B cell (primary cell): ENCODE measurements around the gene DNASE1. TPM values are rescaled to one million over a fixed set of nuclear protein-coding genes. Genes with fewer than 3 reads are reported as not detected.

Source experiments
- ATAC-seq: fragments of 200-7000 bp; cut with Tn5 transposase; one replicate; pipeline ENCODE4 v1.10.0; 2021; ENCODE audit warnings: low read depth, mild to moderate bottlenecking, moderate number of reproducible peaks, moderate library complexity
- CTCF ChIA-PET: fragments of 350-600 bp; sonication (Branson Sonifier 250); formaldehyde crosslinking; loops from one replicate; lab custom pipeline; 2021; ENCODE audit warnings: antibody characterized with exemption, inconsistent platforms; lab: Charles Lee
- POLR2A ChIA-PET: fragments of 350-600 bp; sonication (Branson Sonifier 250); formaldehyde crosslinking; loops from one replicate; lab custom pipeline; 2021; ENCODE audit warnings: antibody characterized with exemption; lab: Charles Lee
- DNase-seq: peaks from one replicate; pipeline ENCODE4 v3.0.0; 2013
- H2AFZ ChIP-seq: 2 replicates; pipeline ENCODE4 v1.6.1; 2012; ENCODE audit warnings: mild to moderate bottlenecking, low read depth, low read length; ENCODE audit not compliant: insufficient read depth, poor library complexity, severe bottlenecking
- H3K27ac ChIP-seq, 2 donors: 1 replicate in 1 of 2; 2 replicates in 1 of 2; pipeline ENCODE4 v1.5.1; 2012 to 2013; ENCODE audit warnings: low read length in 2 of 2, mild to moderate bottlenecking in 2 of 2, moderate library complexity in 1 of 2
- H3K27me3 ChIP-seq, 4 experiments: fragments of 200-600 bp in 1 of 4; sonication (generic) in 1 of 4; replicated peaks in 1 of 4; 1 replicate in 2 of 4; 2 replicates in 2 of 4; pipeline versions ENCODE4 v1.6.1 to v1.7.0; 2013 to 2016; ENCODE audit warnings: low read length in 3 of 4, mild to moderate bottlenecking in 2 of 4, mixed read lengths in 1 of 4, moderate library complexity in 1 of 4; ENCODE audit not compliant: insufficient read depth in 4 of 4, control insufficient read depth in 3 of 4; ENCODE audit errors: control extremely low read depth in 1 of 4
- H3K36me3 ChIP-seq, 2 experiments: replicated peaks in 1 of 2; 1 replicate in 1 of 2; 2 replicates in 1 of 2; pipeline versions ENCODE4 v1.6.1 to v1.7.1; 2013; ENCODE audit warnings: low read length in 1 of 2; ENCODE audit not compliant: insufficient read depth in 2 of 2, control insufficient read depth in 1 of 2; ENCODE audit errors: control extremely low read depth in 1 of 2, extremely low read depth in 1 of 2
- H3K4me1 ChIP-seq, 2 donors: fragments of 200-600 bp in 1 of 2; sonication (generic) in 1 of 2; 1 replicate in 1 of 2; 2 replicates in 1 of 2; pipeline versions ENCODE4 v1.5.1 to v1.6.1; 2013 to 2017; ENCODE audit warnings: low read length in 2 of 2; ENCODE audit not compliant: control insufficient read depth in 2 of 2, insufficient read depth in 2 of 2
- H3K4me2 ChIP-seq: replicated peaks from 2 replicates; pipeline ENCODE3; 2012; ENCODE audit warnings: mild to moderate bottlenecking, low read depth, low read length; ENCODE audit not compliant: poor library complexity, severe bottlenecking
- H3K4me3 ChIP-seq, 5 experiments: fragments of 200-600 bp in 1 of 5; sonication (generic) in 1 of 5; 1 replicate in 3 of 5; 2 replicates in 2 of 5; pipeline versions ENCODE4 v1.5.1 to v1.7.0; 2011 to 2016; ENCODE audit warnings: low read length in 4 of 5, mild to moderate bottlenecking in 4 of 5, low read depth in 2 of 5, control low read depth in 1 of 5, moderate library complexity in 1 of 5; ENCODE audit not compliant: insufficient read depth in 1 of 5; ENCODE audit errors: control extremely low read depth in 1 of 5, extremely low read depth in 1 of 5
- H3K79me2 ChIP-seq: fragments of 200-600 bp; sonication (generic); one replicate; pipeline ENCODE4 v1.6.0; 2016; ENCODE audit warnings: low read length; ENCODE audit not compliant: control insufficient read depth, insufficient read depth
- H3K9ac ChIP-seq: fragments of 200-600 bp; sonication (generic); 2 replicates; pipeline ENCODE4 v1.6.1; 2017; ENCODE audit warnings: mild to moderate bottlenecking, low read length, moderate library complexity
- H3K9me3 ChIP-seq, 3 donors: one replicate each; pipeline versions ENCODE4 v1.6.1 to v1.7.1; 2013; ENCODE audit warnings: low read length in 2 of 3; ENCODE audit not compliant: control insufficient read depth in 2 of 3, insufficient read depth in 1 of 3; ENCODE audit errors: control extremely low read depth in 1 of 3
- H4K20me1 ChIP-seq: 2 replicates; pipeline ENCODE4 v1.6.0; 2012; ENCODE audit warnings: mild to moderate bottlenecking, low read length; ENCODE audit not compliant: insufficient read depth, control insufficient read depth, poor library complexity, severe bottlenecking
- H3K27ac Mint-ChIP-seq: one replicate; pipeline ENCODE4 v1.8.0; 2021; ENCODE audit warnings: mixed read lengths
- H3K27me3 Mint-ChIP-seq: one replicate; pipeline ENCODE4 v1.8.0; 2021; ENCODE audit warnings: mixed read lengths
- H3K4me1 Mint-ChIP-seq: one replicate; pipeline ENCODE4 v1.8.0; 2021; ENCODE audit warnings: mixed read lengths
- H3K4me3 Mint-ChIP-seq: one replicate; pipeline ENCODE4 v1.8.0; 2021; ENCODE audit warnings: mixed read lengths
- H3K9me3 Mint-ChIP-seq: one replicate; pipeline ENCODE4 v1.8.0; 2022; ENCODE audit warnings: mixed read lengths; ENCODE audit not compliant: insufficient read depth
- CTCF ChIP-seq: fragments of 200-600 bp; IDR thresholded peaks from one replicate; pipeline ENCODE4 v1.8.0; 2022; ENCODE audit warnings: antibody characterized with exemption, mild to moderate bottlenecking
- EZH2 ChIP-seq: IDR thresholded peaks from 2 replicates; pipeline ENCODE4 v1.6.1; 2012; ENCODE audit warnings: borderline replicate concordance, low read depth, mild to moderate bottlenecking, moderate library complexity, low read length; ENCODE audit not compliant: insufficient read depth, poor library complexity, severe bottlenecking
- WGBS: methylation state at CpG from one replicate; pipeline ENCODE4 v1.1.5; 2013; ENCODE audit warnings: missing lambda C conversion rate; ENCODE audit not compliant: insufficient coverage; 5-methylcytosine and 5-hydroxymethylcytosine counted together
- intact Hi-C: fragments of 100-400 bp; cut with micrococcal nuclease; formaldehyde crosslinking; loops from one replicate; pipeline ENCODE4 v1.10.0; 2022
- polyA plus RNA-seq: library from polyadenylated mRNA; depleted of rRNA; stranded (reverse); fragments of >200 nt; gene quantifications from 2 replicates; pipeline ENCODE4 v1.2.3, GENCODE V29; 2012
- total RNA-seq, 2 donors: library from RNA; stranded (reverse); fragments of 120-200 nt in 1 of 2; gene quantifications; 1 replicate in 1 of 2; 2 replicates in 1 of 2; pipeline versions ENCODE4 v1.2.3 to v1.2.4, GENCODE V29; 2013 to 2022

DNASE1 gene
- total and polyA plus RNA-seq, 2 donors (not counting 1 experiment from before 2014, with no cell fraction given), result 53.3 to 53.7 TPM

GRCh38 chr16:3664187-3664896 lies 9.9 kb downstream of the DNASE1 start:
- intact Hi-C loops, result no loop called here
- Mint-ChIP-seq H3K4me3 (no peak overlapping the region), H3K27ac (no peak overlapping the region)

More at GRCh38 chr16:3664187-3664896, 9.9 kb downstream of the DNASE1 start:
- TF ChIP-seq EZH2 (no peak), CTCF (no peak)
- Histone ChIP-seq H3K27me3 (no peaks in the 10 kb centered on the region), H3K36me3 (peaks cover 0 to 49% of the 10 kb centered on the region in 2 experiments), H3K4me1 (no peaks in the 10 kb centered on the region), H3K27ac (no peak overlapping the region), H3K79me2 (no peaks in the 10 kb centered on the region), H3K9ac (no peak overlapping the region), H3K4me3 (no peak overlapping the region), H4K20me1 (no peaks in the 10 kb centered on the region), H3K4me2 (no peak overlapping the region), H2AFZ (no peak overlapping the region), H3K9me3 (no peaks in the 10 kb centered on the region)
- ATAC-seq (no peak), DNase-seq (no peak)
- ChIA-PET CTCF (interaction anchor here (1.5 kb wide), 1 partner anchor 137 kb away, joined by 7 read pairs; no protein-coding TSS in a partner anchor), POLR2A (no interaction called here)
- 99% methylated on average over 26 of the region's 31 CpGs for WGBS
- H3K27me3 Mint-ChIP-seq, result no peaks in the 10 kb centered on the region
- no peaks in the 10 kb centered on the region for H3K9me3 Mint-ChIP-seq
- H3K4me1 Mint-ChIP-seq, result peaks cover 4% of the 10 kb centered on the region
